ENCODE measurements around the gene LRRC4C. TPM values are rescaled to one million over a fixed set of nuclear protein-coding genes. Genes with fewer than 3 reads are reported as not detected.

The LRRC4C gene
- total RNA-seq, 1 donor: 0.27 TPM

DNA sequence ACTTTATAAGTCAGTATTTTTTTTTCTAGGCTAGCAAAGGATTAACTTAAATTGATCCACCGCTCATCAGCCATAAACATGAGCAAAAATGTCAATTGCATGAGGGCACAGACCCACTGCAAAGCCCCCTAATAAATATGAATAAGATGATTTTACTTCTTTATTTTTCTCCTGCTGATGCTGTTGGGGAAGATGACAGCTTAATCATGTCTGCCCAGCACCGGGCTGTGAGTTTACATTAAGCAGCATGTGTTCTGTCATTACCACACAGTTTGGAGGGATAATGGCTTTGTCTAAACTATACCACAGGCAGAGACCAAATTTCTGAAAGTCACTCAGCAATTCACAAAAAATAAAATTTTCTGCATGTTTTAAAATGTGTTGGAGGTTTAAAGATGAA is 346.3 kb downstream of the LRRC4C start:
- no peak for DNase-seq (ENCODE audit: low read depth)
- TF ChIP-seq, protein P1, sequence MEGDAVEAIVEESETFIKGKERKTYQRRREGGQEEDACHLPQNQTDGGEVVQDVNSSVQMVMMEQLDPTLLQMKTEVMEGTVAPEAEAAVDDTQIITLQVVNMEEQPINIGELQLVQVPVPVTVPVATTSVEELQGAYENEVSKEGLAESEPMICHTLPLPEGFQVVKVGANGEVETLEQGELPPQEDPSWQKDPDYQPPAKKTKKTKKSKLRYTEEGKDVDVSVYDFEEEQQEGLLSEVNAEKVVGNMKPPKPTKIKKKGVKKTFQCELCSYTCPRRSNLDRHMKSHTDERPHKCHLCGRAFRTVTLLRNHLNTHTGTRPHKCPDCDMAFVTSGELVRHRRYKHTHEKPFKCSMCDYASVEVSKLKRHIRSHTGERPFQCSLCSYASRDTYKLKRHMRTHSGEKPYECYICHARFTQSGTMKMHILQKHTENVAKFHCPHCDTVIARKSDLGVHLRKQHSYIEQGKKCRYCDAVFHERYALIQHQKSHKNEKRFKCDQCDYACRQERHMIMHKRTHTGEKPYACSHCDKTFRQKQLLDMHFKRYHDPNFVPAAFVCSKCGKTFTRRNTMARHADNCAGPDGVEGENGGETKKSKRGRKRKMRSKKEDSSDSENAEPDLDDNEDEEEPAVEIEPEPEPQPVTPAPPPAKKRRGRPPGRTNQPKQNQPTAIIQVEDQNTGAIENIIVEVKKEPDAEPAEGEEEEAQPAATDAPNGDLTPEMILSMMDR (IDR thresholded peaks at IDR 0.05; ENCODE audit: insufficient read depth, low read length): no peak
- no peak overlapping the region for H3K4me3 ChIP-seq (ENCODE audit: low read depth, low read length)

DNA sequence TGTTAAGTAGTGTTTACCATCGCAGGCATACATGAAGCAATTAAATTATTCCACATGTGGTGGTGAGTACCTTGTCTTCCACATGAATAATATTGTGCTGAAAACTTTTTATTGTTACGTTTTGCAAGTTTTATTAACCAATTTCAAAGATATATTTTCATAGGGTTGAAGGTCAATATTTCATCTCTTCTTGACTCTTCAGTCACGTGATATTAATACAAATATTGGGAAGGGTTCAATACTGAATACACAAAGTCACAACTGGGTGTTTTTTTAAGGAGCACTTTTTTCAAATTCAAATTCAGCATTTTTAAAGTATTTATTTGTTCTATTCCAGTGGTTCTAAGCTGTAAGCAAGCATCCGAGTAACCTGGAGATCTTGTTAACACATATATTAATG is 348.9 kb downstream of the LRRC4C start:
- TF ChIP-seq, protein P1 (IDR thresholded peaks at IDR 0.05; ENCODE audit: insufficient read depth, low read length): no peak
- no peak overlapping the region for H3K4me3 ChIP-seq (ENCODE audit: low read depth, low read length)
- no peak for DNase-seq (ENCODE audit: low read depth)

DNA sequence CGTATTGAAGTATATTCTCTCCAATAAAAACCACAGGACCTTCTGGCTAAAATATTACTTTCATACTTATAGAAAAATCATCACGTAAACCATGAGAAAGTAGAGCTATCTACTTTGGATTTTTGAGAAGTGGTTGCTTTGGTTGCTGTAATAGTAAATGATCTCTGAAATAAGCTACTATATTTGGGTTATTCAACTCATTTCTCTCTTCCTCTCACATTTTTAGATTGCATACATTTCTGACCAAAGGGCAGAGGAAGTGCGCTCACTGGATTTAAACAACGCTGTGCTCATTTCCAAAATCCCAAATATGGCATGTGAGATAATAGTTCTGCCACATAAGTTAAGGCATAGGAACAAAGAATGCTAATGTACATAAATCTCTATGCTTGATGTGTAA is 357.0 kb downstream of the LRRC4C start:
- TF ChIP-seq, protein P1 (IDR thresholded peaks at IDR 0.05; ENCODE audit: insufficient read depth, low read length): no peak
- H3K4me3 ChIP-seq (ENCODE audit: low read depth, low read length): no peak overlapping the region
- DNase-seq (ENCODE audit: low read depth): no peak

DNA sequence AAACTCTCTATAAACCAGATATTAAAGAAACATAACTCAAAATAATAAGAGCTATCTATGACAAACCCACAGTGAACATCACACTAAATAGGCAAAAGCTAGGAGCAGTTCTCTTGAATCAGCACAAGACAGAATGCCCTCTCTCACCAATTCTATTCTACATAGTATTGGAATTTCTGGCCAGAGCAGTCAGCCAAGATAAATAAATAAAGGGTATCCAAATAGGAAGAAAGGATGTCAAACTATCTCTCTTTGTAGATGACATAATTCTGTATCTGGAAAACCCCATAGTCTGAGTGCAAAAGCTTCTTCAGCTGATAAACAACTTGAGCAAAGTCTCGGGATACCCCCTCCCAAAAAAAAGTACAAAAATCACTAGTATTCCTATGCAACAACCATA is 359.8 kb downstream of the LRRC4C start:
- TF ChIP-seq, protein P1 (IDR thresholded peaks at IDR 0.05; ENCODE audit: insufficient read depth, low read length): no peak
- no peak overlapping the region for H3K4me3 ChIP-seq (ENCODE audit: low read depth, low read length)
- DNase-seq (ENCODE audit: low read depth): no peak

DNA sequence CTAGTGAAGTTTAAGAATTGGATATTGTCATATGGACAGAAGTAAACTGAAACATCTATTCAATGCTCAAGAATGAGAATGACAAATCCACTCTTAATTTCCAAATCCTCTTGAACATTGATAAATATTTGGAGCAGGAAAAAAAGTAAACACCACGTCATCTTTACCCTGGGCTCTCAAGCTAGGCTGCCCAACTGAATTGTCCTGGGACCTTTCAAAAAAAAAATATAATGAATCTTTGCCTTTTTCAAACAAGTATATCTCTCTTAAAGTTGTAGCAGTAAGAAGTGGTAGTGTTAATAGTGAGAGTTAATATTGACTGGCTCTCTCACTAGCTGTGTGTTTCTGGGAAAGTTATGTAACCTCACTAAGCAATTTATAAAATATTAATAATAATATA is 374.3 kb downstream of the LRRC4C start:
- H3K4me3 ChIP-seq (ENCODE audit: low read depth, low read length): no peak overlapping the region
- TF ChIP-seq, protein P1 (IDR thresholded peaks at IDR 0.05; ENCODE audit: insufficient read depth, low read length): no peak
- no peak for DNase-seq (ENCODE audit: low read depth)

DNA sequence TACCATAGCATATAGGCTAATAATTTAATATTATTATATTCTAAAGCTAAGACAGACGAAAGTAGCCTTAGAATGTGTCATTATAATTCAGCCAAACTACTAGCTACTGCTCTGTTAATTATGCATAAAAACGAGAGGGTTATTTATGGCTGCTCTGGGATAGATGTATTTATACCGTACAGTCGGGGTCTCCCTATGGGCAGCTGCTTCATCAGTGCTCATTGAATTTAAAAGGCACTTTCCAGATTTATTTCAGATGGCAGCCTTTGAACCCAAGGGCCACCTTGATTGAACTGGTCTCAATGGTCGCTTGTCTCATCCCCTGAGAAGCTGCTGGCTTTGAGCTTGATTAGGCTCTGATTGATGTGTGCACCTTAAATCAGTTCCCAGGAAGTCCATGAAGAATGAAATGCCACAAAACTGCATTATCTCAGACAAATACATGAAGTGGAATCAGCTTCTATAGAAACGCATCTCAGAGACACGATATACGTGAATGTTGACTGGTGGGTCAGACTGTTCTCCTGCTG is 377.6 kb downstream of the LRRC4C start:
- TF ChIP-seq, protein P1 (IDR thresholded peaks at IDR 0.05; ENCODE audit: insufficient read depth, low read length): no peak
- DNase-seq (ENCODE audit: low read depth): no peak
- H3K4me3 ChIP-seq (ENCODE audit: low read depth, low read length): no peak overlapping the region

DNA sequence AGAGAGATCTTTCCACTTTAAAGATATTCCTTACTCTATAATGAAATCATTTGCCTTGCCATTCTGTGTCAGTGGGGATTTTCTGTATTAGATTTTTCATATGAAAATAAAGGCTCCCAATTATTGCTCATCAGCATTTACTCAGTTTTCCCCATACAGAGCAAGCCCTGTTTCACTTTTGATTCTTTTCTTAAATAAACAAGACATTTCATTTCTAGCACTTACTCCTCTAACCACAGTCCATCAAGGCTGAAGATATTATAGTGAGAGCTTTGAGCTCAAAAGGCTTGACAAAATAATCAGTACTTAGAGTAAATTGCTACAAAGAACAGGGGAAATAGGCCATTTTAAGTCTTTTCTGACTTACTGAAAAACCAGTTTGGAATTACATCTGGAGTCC is 385.1 kb downstream of the LRRC4C start:
- no peak for DNase-seq (ENCODE audit: low read depth)
- TF ChIP-seq, protein P1 (IDR thresholded peaks at IDR 0.05; ENCODE audit: insufficient read depth, low read length): no peak

More for the DNA sequence above, 385.1 kb downstream of the LRRC4C start:
- no peak overlapping the region for H3K4me3 ChIP-seq (ENCODE audit: low read depth, low read length)
